Measurements from ENCODE around the gene ZNF445.
A peak's percentile ranks its signal among the peaks of the same experiment; 100 is the strongest.

The ZNF445 gene

DNA sequence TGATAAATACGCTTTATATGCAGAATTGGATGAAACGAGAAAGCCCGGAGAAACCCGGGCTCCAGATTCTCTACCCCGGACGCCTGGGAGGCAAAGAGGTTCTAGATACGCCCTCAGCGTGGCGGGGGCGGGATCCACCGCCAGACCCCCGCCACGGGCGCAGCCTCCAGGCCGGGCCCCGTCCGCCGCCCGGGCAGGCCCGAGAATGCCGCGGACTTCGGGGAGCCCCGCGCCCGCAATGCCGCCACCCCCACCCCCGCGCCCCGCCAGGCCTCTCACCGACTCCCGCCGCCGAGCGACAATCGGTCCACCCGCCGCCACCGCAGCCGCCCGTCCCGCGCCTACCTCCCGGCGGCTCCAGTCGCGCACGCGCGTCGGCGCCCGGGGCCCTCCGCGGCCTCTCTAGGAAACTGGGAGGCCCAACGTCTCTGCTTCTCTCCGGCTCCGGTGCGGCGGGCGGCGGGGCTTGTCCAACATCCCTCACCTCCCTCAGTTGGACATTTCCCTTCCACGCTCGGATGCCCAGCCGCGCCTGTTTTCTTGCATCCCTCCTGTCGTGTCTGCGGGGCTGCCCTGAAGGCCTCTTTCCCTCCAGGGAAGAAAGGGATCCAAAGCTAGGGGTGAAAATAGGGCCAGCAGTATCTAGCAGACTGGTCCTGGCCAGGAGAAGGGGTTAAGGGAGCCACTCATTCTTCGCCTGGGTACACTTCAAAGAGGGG is at the start of gene ZNF445:
Gene ZNF445, minus strand, starts transcription at position 359 of the 719 bp plus-strand sequence. CDS start 22,121 bp downstream, outside the sequence.
- peak within 1 kb of the TSS; percentile 75 for H3K4me3 ChIP-seq (ENCODE audit: low read depth, low read length)
- no peak for TF ChIP-seq CTCF (IDR thresholded peaks at IDR 0.05; ENCODE audit: control insufficient read depth, extremely low read depth, insufficient read depth)
- no peak for DNase-seq (ENCODE audit: low read depth)

GRCh38 chr3:44525060-44525459 is 47.6 kb upstream of the ZNF445 start:
- TF ChIP-seq CTCF (IDR thresholded peaks at IDR 0.05; ENCODE audit: control insufficient read depth, extremely low read depth, insufficient read depth): no peak
- no peak overlapping the region for H3K4me3 ChIP-seq (ENCODE audit: low read depth, low read length)
- DNase-seq (ENCODE audit: low read depth): no peak

GRCh38 chr3:44522494-44522933 is 45.0 kb upstream of the ZNF445 start:
- no peak for DNase-seq (ENCODE audit: low read depth)
- no peak for TF ChIP-seq CTCF (IDR thresholded peaks at IDR 0.05; ENCODE audit: control insufficient read depth, extremely low read depth, insufficient read depth)
- no peak overlapping the region for H3K4me3 ChIP-seq (ENCODE audit: low read depth, low read length)

GRCh38 chr3:44521721-44522120 is 44.3 kb upstream of the ZNF445 start:
- TF ChIP-seq CTCF (IDR thresholded peaks at IDR 0.05; ENCODE audit: control insufficient read depth, extremely low read depth, insufficient read depth): no peak
- no peak for DNase-seq (ENCODE audit: low read depth)
- H3K4me3 ChIP-seq (ENCODE audit: low read depth, low read length): no peak overlapping the region

- no peak for DNase-seq (ENCODE audit: low read depth)
- H3K4me3 ChIP-seq (ENCODE audit: low read depth, low read length): no peak overlapping the region
- TF ChIP-seq CTCF (IDR thresholded peaks at IDR 0.05; ENCODE audit: control insufficient read depth, extremely low read depth, insufficient read depth): no peak
Observed at GRCh38 chr3:44518782-44519156, 41.3 kb upstream of the ZNF445 start.

- no peak overlapping the region for H3K4me3 ChIP-seq (ENCODE audit: low read depth, low read length)
- no peak for DNase-seq (ENCODE audit: low read depth)
- TF ChIP-seq CTCF (IDR thresholded peaks at IDR 0.05; ENCODE audit: control insufficient read depth, extremely low read depth, insufficient read depth): no peak
Observed at GRCh38 chr3:44516230-44516629, 38.8 kb upstream of the ZNF445 start.

GRCh38 chr3:44513513-44513912 is 36.0 kb upstream of the ZNF445 start:
- no peak overlapping the region for H3K4me3 ChIP-seq (ENCODE audit: low read depth, low read length)
- no peak for TF ChIP-seq CTCF (IDR thresholded peaks at IDR 0.05; ENCODE audit: control insufficient read depth, extremely low read depth, insufficient read depth)
- no peak for DNase-seq (ENCODE audit: low read depth)

All from LNCaP clone FGC (cell line).